ENCODE measurements around the gene KLK5. TPM values are rescaled to one million over a fixed set of nuclear protein-coding genes. Genes with fewer than 3 reads are reported as not detected.

The KLK5 gene
- polyA plus RNA-seq, 3 donors: not detected

- H3K36me3 Mint-ChIP-seq: no peaks in the 10 kb centered on the region
- intact Hi-C loops (cut with micrococcal nuclease): no loop called here
- DNase-seq: no peak
- Histone ChIP-seq H3K9ac (ENCODE audit: insufficient read depth, low read length, poor library complexity, severe bottlenecking) (no peak within 1 kb of the TSS), H3K79me2 (ENCODE audit: insufficient read depth, low read length) (no peaks in the 10 kb centered on the region), H4K20me1 (ENCODE audit: insufficient read depth, low read length) (no peaks in the 10 kb centered on the region), H2AFZ (ENCODE audit: insufficient read depth, low read depth, low read length, poor library complexity, severe bottlenecking) (no peak within 1 kb of the TSS), H3K9me3 (replicated peaks in 1 of 2; ENCODE audit: control insufficient read depth in 1 of 2, insufficient read depth in 1 of 2, low read length in 2 of 2) (peaks cover 6 to 7% of the 10 kb centered on the region in 2 donors), H3K4me3 (replicated peaks in 1 of 3; ENCODE audit: low read depth in 2 of 3, low read length in 3 of 3) (no peak within 1 kb of the TSS), H3K27ac (ENCODE audit: low read depth in 1 of 2, low read length in 2 of 2) (no peak within 1 kb of the TSS), H3K4me2 (replicated peaks; ENCODE audit: extremely low read depth, low read length, poor library complexity, severe bottlenecking) (no peak within 1 kb of the TSS), H3K36me3 (replicated peaks in 1 of 2; ENCODE audit: control insufficient read depth in 1 of 2, insufficient read depth in 2 of 2, low read length in 2 of 2) (no peaks in the 10 kb centered on the region), H3K4me1 (ENCODE audit: control insufficient read depth in 1 of 2, insufficient read depth in 2 of 2, low read length in 2 of 2) (peaks cover 0 to 7% of the 10 kb centered on the region in 2 donors), H3K27me3 (ENCODE audit: control insufficient read depth in 2 of 2, insufficient read depth in 2 of 2, low read length in 2 of 2) (peaks cover 22 to 61% of the 10 kb centered on the region in 2 donors)
- H3K27me3 Mint-ChIP-seq (ENCODE audit: low read depth in 3 of 3): peaks cover 3 to 31% (median 8%) of the 10 kb centered on the region in 3 donors
- H3K4me3 Mint-ChIP-seq: peak within 1 kb of the TSS in 1 of 2 donors; percentile 47
- peaks cover 5% of the 10 kb centered on the region for H3K4me1 Mint-ChIP-seq
- 78% methylated on average over 9 of the region's 9 CpGs for WGBS (ENCODE audit: insufficient coverage)
- H3K9me3 Mint-ChIP-seq: peaks cover 2 to 12% (median 8%) of the 10 kb centered on the region in 7 donors
- TF ChIP-seq CTCF (IDR thresholded peaks at IDR 0.05): no peak
- no peak within 1 kb of the TSS for H3K27ac Mint-ChIP-seq
Observed at GRCh38 chr19:50911206-50912101, 41.4 kb downstream of the KLK5 start, which contains the start of gene KLK4. TSS of gene KLK4 (minus strand) at chr19:50911395. CDS start at chr19:50910738, 657 bp downstream.

- peaks cover 22 to 58% of the 10 kb centered on the region in 2 donors for H3K27me3 ChIP-seq (ENCODE audit: control insufficient read depth in 2 of 2, insufficient read depth in 2 of 2, low read length in 2 of 2)
- WGBS (ENCODE audit: insufficient coverage): 84% methylated on average over 2 of the region's 4 CpGs
- H3K27me3 Mint-ChIP-seq (ENCODE audit: low read depth in 3 of 3): peaks cover 3 to 31% (median 8%) of the 10 kb centered on the region in 3 donors
- no peak overlapping the region for H2AFZ ChIP-seq (ENCODE audit: insufficient read depth, low read depth, low read length, poor library complexity, severe bottlenecking)
- intact Hi-C loops (cut with micrococcal nuclease): no loop called here
- H3K4me3 Mint-ChIP-seq: no peak overlapping the region
- no peak overlapping the region for H3K9ac ChIP-seq (ENCODE audit: insufficient read depth, low read length, poor library complexity, severe bottlenecking)
- H4K20me1 ChIP-seq (ENCODE audit: insufficient read depth, low read length): no peaks in the 10 kb centered on the region
- TF ChIP-seq CTCF (IDR thresholded peaks at IDR 0.05): no peak
- H3K27ac Mint-ChIP-seq: no peak overlapping the region
- H3K27ac ChIP-seq (ENCODE audit: low read depth in 1 of 2, low read length in 2 of 2): no peak overlapping the region
- H3K4me1 ChIP-seq (ENCODE audit: control insufficient read depth in 1 of 2, insufficient read depth in 2 of 2, low read length in 2 of 2): peaks cover 0 to 7% of the 10 kb centered on the region in 2 donors
- peaks cover 6 to 7% of the 10 kb centered on the region in 2 donors for H3K9me3 ChIP-seq (replicated peaks in 1 of 2; ENCODE audit: control insufficient read depth in 1 of 2, insufficient read depth in 1 of 2, low read length in 2 of 2)
- no peaks in the 10 kb centered on the region for H3K36me3 Mint-ChIP-seq
- no peak overlapping the region for H3K4me2 ChIP-seq (replicated peaks; ENCODE audit: extremely low read depth, low read length, poor library complexity, severe bottlenecking)
- no peaks in the 10 kb centered on the region for H3K36me3 ChIP-seq (replicated peaks in 1 of 2; ENCODE audit: control insufficient read depth in 1 of 2, insufficient read depth in 2 of 2, low read length in 2 of 2)
- peaks cover 5% of the 10 kb centered on the region for H3K4me1 Mint-ChIP-seq
- H3K4me3 ChIP-seq (replicated peaks in 1 of 3; ENCODE audit: low read depth in 2 of 3, low read length in 3 of 3): no peak overlapping the region
- no peaks in the 10 kb centered on the region for H3K79me2 ChIP-seq (ENCODE audit: insufficient read depth, low read length)
- no peak for DNase-seq
- peaks cover 2 to 12% (median 8%) of the 10 kb centered on the region in 7 donors for H3K9me3 Mint-ChIP-seq
Observed at GRCh38 chr19:50910722-50911121, 42.1 kb downstream of the KLK5 start.

Data from CD14-positive monocyte (primary cell).